ENCODE data around the gene PDZRN3.
"Not testable (repeated sequence)": the region's sequence is repeated elsewhere in the genome, so short reads cannot be mapped to it uniquely, and the experiment has no call there.

The PDZRN3 gene

DNA sequence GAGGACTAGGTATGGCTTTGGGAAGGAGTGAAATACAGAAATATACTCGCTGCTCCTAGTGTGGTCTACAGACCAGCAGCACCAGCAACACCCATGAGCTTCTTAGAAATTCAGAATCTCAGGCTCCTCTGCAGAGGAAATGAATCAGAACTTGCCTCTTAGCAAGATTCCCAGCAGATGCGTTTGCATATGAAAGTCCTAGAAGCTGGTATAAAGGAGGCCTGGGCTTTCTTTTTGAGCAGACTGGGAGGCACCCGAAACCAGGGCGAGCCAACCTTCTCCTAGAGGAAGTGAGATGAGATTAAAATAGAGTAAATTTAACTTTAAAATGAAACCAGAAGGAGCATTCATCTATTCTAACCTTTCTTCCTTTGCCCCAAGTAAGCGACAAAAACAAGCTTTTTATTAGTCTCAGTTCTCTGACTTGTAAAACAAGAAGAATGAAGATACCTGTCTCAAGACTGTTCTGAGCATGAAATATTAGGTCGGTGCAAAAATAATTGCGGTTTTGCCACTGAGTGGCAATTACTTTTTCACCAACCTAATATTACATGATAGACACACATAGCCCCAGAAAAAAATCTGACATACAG lies 140.0 kb downstream of the PDZRN3 start:
- DNase-seq: no peak

DNA sequence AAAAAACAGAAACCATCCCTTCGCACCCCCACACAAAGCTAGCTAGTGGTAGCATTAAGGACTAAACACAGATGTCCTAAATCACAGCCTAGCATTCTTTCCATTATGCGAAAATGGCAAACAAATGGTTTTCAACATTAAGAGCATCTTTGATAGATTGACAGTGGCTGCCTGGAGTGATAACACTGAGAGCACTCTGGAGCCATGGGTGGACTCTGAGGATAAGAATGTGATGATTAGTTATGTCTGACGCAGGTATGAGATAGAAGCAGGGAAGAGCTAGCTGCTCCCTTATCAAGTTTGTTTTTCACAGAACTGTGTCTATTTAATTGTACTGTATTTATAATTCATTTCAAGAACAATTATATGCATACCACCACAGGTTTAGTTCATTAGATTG lies 142.9 kb downstream of the PDZRN3 start:
- DNase-seq: no peak

GRCh38 chr3:73480187-73480672 lies 144.5 kb downstream of the PDZRN3 start:
- no peak for DNase-seq

- DNase-seq: no peak
These were observed 145.4 kb downstream of the PDZRN3 start for GRCh38 chr3:73479325-73479724.

DNA sequence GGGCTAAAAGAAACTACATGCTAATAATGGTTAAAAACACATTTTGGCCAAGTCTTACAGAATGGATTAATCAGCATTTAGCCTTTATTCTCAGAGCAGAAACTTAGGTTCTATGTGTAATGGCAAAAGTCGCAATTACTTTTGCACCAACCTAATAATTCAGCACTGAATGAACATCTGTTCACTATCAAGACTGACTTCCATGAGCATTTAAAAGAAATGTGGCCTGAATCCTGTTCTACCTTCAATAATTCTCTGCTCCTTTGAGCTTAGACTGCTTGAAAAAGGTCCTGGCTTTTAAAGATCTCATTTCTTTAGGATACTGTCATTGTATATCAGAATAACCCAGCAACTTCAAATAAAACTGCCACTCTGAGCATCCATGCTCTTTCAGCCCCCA lies 145.9 kb downstream of the PDZRN3 start:
- no peak for DNase-seq

GRCh38 chr3:73475717-73476116 lies 149.0 kb downstream of the PDZRN3 start:
- DNase-seq: no peak

GRCh38 chr3:73475175-73475574 lies 149.6 kb downstream of the PDZRN3 start:
- DNase-seq: no peak

DNA sequence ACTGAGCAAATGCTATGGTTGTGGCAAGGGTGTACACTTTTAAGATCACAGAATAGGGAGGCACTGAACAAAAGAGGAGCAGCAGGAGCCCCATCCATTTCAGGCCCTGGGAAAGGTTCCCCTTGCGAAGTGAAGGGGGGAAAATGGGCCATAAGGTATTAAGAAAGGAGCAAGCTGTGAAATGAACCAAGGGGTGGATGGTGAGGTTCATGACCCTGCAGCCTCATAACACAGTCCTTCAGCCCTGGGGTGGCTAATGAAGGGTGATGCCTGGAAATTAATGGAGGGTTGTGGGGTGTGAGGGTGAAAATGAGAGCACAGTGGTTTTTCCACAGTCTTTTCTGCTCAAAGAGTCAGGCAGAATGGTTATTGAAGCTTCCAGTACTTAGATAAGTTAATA lies 150.1 kb downstream of the PDZRN3 start:
- DNase-seq: no peak

GRCh38 chr3:73473898-73474416 lies 150.8 kb downstream of the PDZRN3 start:
- no peak for DNase-seq

- DNase-seq: no peak
These were observed 151.4 kb downstream of the PDZRN3 start for GRCh38 chr3:73473181-73473897.

GRCh38 chr3:73471986-73472787 lies 152.6 kb downstream of the PDZRN3 start:
- DNase-seq: no peak

GRCh38 chr3:73470860-73471259 lies 153.9 kb downstream of the PDZRN3 start:
- no peak for DNase-seq

- DNase-seq: no peak
These were observed 155.4 kb downstream of the PDZRN3 start for GRCh38 chr3:73469331-73469730.

DNA sequence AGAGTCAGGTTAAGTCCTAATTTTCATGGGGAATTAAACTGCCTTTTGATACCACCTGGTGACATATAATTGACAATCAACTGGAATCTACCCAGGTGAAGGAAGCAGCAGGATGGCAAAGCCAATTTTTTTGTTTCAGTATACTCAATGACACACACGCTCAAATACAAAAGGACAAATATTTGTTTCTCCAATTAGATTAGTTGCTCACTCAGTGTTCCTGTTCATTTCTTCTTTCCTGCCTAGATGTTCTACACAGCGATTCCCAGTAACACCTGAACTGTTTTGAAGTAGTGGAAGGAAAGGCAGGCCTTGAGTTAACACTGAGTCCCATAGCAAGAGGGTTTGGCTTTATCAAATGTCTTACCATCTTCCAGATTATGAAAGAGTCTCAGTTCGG lies 157.5 kb downstream of the PDZRN3 start:
- no peak for DNase-seq

DNA sequence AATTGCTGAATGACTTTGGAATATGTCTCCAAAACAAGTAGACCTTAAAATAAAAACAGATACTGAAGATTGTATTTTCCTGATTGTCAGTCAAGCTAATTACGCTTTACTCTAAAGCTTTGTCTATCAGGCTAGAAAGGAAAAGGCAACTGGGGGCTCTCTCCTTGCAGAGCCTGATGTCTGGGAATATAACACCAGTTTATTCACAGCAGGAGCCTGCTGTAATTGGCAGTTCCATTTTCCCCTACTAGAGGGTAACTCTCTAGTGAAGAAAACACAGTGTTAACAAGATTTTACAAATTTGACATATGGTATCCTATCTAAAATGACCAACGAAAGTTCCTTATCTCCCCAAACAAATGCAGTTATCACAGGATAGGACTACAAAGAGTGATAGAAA lies 158.8 kb downstream of the PDZRN3 start:
- no peak for DNase-seq

- not testable (repeated sequence) for DNase-seq
These were observed 160.6 kb downstream of the PDZRN3 start for GRCh38 chr3:73464126-73464525.

DNA sequence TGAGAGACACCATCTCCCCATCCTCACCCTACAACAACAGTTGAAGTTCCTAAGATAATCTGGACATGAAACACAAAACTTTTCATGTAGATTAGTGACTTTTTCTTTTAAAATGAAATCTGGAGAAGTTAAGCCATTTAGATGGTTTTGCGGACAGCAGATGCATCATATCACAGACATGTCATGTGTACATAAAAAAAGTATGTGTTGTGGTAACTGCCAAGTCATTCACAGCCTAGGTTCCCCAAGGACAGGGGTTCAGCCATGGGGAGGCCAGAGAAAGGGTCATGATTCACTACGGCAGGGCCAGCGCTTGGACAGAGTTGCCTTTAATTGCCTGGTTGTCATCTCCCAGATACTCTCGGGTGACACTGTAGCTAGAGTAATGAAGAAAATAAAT lies 163.2 kb downstream of the PDZRN3 start:
- DNase-seq: no peak

- DNase-seq: no peak
These were observed 165.0 kb downstream of the PDZRN3 start for GRCh38 chr3:73459711-73460110.

GRCh38 chr3:73453666-73454065 lies 171.1 kb downstream of the PDZRN3 start:
- no peak for DNase-seq

GRCh38 chr3:73452729-73453128 lies 172.0 kb downstream of the PDZRN3 start:
- no peak for DNase-seq

DNA sequence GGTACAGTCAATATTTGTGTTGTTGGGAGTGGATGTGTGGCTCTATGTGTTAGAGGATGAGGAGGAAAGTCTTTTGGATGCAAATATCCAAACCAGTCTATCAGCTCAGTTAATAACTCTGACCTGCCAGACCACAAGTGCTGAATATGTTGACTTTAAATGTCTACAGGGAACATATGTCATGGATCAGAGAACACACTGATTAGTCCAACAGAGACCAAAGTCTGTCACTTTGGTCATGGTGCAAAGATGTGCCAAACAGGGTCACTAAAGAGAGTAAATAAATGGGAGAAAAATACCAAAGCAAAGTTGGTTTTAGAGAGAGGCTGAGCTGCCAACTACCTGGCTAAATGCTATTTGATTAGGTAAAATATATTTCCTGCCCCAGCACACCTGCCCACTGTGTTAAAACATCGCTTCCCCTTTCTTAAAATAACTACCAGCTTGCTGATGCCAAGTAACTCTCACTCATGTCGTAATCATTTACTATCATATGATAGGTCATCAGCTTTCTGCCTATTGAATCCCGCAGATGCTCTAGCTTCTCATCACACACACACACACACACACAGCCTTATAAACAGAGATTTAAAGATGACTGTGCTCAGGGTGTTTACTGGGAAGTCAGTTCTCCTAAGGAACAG lies 173.3 kb downstream of the PDZRN3 start:
- DNase-seq: no peak

GRCh38 chr3:73449774-73450173 lies 175.0 kb downstream of the PDZRN3 start:
- no peak for DNase-seq

GRCh38 chr3:73448761-73449301 lies 175.9 kb downstream of the PDZRN3 start:
- DNase-seq: no peak
